ENCODE measurements around the gene SAG.
"Not testable (repeated sequence)": the region's sequence is repeated elsewhere in the genome, so short reads cannot be mapped to it uniquely, and the experiment has no call there.

SAG gene

GRCh38 chr2:233358335-233358734 lies 50.7 kb downstream of the SAG start:
- no peak for DNase-seq

DNA sequence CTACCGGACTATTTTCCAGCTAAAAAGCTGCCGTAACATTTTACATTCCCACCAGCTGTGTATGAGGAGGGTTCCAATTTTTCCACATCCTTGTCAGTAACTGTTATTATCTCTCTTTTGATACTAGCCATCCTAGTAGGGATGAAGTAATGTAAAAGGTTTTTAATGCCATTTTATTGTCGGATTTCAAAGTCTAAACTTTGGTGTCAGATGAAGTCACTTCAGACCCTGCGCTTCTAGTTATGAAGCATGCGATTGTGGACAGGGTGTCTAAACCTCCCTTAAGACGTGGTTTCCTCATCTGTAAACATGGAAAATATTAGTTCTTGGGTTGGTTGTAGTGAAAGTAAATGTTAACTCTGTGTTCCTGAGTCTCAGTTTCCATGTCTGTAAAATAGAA lies 51.3 kb downstream of the SAG start:
- no peak for DNase-seq

- no peak for DNase-seq
These were observed 52.2 kb downstream of the SAG start for GRCh38 chr2:233359823-233360222.

GRCh38 chr2:233360771-233361176 lies 53.2 kb downstream of the SAG start:
- DNase-seq: no peak

GRCh38 chr2:233361297-233361696 lies 53.7 kb downstream of the SAG start:
- DNase-seq: no peak

- no peak for DNase-seq
These were observed 55.1 kb downstream of the SAG start for GRCh38 chr2:233362742-233363141.

DNA sequence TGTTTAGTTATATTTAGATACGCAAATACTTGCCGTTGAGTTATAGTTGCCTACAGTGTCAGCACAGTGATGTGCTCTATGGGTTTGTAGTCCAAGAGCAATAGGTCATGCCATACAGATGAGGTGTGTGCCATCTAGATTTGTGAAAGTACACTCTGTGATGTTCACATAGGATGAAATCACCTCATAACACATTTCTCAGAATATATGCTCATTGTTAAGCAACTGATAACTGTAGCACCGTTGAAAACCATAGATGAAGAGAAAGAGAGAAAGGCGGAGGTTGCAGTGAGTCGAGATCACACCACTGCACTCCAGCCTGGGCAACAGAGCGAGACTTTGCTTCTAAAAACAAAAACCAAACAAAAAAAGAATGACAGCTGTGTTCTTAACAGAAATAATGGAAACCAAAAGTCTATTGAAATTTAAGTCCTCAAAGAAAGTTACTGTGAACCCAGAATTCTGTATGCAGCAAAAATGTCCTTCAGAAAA lies 56.2 kb downstream of the SAG start:
- DNase-seq: no peak

DNA sequence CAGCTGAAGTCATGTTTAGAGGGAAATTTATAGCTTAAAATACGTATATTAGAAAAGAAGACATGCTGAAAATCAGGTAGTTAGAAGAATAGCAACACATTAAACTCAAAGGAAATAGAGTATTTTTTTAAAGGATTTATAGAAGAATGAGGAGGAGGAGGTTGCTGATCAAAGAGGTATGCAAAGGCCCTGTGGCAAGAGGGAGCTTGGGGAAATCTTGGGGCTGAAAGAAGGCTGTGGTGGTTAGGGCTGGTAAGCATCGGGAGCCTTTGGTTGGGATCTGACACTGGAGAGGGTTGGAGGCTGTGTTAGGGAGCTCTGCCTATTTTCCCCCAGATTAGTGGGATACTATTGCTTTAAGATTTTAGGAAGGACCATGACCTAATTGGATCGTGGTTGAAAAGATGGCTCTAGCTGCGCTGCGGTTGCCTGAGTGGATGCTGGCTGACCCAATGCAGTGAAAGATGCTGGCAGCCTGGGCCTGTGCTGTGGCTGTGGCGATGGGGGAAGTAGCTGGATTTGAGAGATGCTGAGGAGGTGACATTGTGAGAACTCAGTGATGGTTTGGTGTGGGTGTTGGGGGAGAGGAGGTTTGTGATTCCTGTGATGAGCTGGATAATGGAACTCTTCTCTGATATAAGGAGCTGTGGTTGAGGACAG lies 58.4 kb downstream of the SAG start:
- no peak for DNase-seq

- no peak for DNase-seq
These were observed 60.0 kb downstream of the SAG start for GRCh38 chr2:233367586-233367985.

DNA sequence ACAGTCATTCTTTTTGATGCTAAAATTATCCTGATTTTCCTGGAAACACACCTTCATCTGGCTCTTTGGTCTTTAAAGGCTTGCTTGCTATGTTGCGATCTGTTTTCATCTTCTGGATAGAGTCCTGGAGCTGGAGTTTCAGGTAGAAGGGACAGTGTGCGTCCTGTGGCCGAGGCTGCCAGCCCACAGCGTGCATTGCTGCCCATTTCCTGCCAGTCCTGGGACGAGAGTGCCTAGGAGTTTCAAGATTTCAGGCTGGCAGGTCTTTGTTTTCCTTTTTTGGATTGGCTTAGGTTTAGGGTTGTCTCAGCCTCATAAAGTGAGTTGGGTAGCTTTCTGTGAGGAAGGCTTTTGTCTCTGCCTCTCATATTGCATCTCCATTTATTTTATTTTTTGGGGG lies 61.1 kb downstream of the SAG start:
- DNase-seq: no peak

- no peak for DNase-seq
These were observed 61.8 kb downstream of the SAG start for GRCh38 chr2:233369462-233369861.

GRCh38 chr2:233369897-233370685 lies 62.5 kb downstream of the SAG start:
- DNase-seq: no peak

- DNase-seq: no peak
These were observed 64.0 kb downstream of the SAG start for GRCh38 chr2:233371641-233372040.

DNA sequence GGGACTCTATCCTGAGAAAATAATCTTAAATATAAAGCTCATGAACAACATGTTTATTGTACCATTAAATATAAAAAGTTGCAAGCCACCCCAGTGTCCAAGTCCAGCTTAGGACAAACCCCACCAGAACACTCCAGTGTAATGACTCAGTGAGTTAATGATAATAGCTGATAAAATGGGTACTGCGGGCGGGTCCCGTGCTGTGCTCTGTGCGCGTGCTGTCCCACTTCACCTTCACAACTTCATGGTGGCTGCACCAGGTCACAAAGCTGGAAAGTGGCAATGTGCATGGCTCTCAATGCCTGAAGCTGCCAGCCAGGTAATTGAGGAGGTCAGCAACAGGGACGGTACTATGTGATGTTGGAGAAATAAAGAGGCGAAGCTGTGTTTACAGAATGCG lies 65.2 kb downstream of the SAG start:
- no peak for DNase-seq

DNA sequence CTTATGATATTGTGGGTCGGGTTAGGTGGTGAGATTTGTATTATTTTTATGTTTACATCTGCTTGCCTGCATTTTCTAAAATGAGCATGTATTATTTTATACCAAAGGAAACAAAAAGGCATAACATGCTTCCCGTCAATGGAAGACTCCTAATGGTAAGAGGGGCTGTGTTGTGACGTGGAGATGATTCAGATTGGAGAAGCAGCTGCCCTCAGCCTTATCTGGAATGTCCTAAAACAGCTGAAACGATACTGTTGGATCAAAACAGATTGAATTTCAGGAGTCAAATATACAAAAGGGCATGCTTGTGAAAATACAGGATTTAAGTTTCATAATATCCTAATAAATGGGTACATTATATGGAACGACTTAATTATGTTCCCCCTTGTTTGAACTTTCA lies 65.7 kb downstream of the SAG start:
- no peak for DNase-seq

- not testable (repeated sequence) for DNase-seq
These were observed 67.2 kb downstream of the SAG start for GRCh38 chr2:233374776-233375175.

DNA sequence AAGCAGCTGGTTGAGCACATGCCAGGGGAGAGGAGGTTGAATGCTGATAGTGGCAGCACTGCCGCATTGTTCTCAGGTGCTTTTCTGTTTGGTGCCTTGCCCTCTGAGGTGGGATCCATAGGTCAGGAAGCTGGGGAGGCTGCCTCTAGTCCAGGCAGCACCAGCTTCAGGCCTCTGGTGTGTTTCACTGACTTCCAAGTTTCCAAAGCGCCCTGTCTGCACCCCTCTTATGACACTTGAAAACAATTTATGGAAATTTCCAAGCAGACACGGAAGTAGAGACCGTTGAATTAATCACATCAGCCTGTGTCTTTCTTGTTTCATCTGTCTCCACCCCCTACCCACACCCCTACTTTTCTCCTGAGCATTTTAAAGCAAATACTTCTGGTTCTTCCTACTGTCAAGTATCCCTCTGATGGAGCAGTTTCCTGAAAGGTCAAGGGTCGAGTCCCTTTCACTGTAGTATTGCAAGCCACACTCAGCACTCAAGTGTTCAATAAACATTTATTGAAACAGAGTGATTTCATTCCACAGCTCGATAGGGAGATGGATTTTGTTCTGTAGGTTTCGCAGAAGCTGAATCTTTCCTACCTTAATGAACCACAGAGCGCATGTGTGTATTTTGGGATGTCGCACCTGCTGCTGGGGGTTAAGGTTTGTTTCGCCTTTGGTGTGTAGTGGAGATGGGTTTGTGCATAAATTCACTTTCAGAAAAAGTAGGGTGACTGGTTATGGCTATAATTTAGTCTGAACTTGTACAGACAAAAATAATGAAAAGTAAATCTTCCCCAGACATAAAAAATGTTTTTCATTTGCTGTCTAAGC lies 68.1 kb downstream of the SAG start:
- no peak for DNase-seq

GRCh38 chr2:233379034-233379433 lies 71.4 kb downstream of the SAG start:
- no peak for DNase-seq

DNA sequence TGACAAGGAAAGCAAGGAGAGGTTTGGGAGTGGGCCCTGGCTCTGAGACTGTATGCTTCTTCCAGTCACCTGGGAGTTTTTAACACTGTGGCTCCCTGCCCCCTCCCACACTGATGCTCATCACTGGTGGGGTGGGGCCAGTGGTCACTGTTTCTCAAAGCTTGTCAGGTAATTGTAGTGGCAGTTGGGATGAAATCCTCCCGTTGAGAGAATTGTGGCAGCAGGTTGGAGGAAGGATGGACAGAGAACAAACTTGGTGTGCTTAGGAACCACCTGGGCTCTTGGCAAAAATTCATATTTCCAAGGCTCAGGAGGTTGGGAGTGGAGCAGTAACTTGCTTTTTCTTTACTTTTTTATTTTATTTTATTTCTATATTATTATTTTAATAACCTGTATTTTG lies 71.8 kb downstream of the SAG start:
- no peak for DNase-seq

GRCh38 chr2:233380132-233380895 lies 72.7 kb downstream of the SAG start:
- DNase-seq: no peak

- DNase-seq: no peak
These were observed 73.5 kb downstream of the SAG start for GRCh38 chr2:233380995-233381637.

DNA sequence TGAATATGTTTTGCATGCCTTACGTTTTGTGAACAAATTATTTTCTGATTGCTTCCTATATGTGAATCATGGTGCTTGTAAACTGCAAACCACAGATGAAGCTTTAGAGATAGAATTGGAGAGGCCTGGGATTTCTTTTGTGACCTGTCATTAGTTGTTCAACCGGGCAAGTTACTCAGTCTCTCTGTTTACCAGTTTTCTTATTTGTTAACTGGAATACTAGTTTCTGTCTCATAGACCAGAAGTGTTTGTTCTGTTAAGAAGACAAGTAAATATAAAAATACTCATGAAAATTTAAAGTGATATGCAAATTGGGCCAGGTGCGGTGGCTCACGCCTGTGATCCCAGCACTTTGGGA lies 74.0 kb downstream of the SAG start:
- no peak for DNase-seq
